ENCODE measurements around the gene SYNGR2. TPM values are rescaled to one million over a fixed set of nuclear protein-coding genes. Genes with fewer than 3 reads are reported as not detected.

SYNGR2 gene
- total RNA-seq, 4 donors from 2014 or later, result 40.6 to 70.2 (median 54.1) TPM

DNA sequence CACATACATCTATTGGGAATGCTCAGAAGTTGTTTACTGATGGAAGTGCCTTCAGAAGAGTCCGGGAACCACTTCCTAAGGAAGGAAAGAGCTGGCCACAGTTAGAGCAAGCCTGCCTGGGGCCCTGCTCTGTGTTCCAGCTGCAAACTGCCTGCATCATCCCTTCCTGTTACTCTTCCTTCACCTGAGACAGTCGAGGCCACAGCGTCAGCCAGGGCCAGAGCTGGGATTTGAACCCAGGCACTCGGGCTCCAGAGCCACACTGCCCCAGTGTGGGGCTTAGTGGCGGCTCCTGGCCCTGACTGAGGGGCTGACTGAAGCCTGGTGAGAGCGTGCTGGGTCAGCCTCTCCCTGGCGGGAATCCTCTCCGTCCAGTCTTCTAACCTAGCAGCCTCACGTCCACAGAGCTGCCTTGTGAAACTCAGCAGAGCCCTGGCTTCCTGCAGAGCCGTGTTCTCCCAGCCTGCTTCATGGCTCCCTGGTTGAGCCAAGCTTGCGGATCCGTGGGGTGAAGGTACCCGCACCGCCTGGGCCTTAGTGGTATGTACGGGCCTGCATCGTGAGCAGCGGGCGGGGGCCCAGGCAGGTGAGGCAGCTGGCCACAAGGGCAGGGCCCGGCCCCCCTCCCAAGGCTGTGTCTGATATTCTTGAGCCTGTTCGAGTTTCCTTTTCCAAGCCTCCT, 26.8 kb upstream of the SYNGR2 start:
- no peaks in the 10 kb centered on the region for H3K36me3 ChIP-seq
- H3K27me3 ChIP-seq, result no peaks in the 10 kb centered on the region
- H3K9me3 ChIP-seq, result no peaks in the 10 kb centered on the region
- H3K27ac ChIP-seq, result no peak overlapping the region
- TF ChIP-seq, protein P1, sequence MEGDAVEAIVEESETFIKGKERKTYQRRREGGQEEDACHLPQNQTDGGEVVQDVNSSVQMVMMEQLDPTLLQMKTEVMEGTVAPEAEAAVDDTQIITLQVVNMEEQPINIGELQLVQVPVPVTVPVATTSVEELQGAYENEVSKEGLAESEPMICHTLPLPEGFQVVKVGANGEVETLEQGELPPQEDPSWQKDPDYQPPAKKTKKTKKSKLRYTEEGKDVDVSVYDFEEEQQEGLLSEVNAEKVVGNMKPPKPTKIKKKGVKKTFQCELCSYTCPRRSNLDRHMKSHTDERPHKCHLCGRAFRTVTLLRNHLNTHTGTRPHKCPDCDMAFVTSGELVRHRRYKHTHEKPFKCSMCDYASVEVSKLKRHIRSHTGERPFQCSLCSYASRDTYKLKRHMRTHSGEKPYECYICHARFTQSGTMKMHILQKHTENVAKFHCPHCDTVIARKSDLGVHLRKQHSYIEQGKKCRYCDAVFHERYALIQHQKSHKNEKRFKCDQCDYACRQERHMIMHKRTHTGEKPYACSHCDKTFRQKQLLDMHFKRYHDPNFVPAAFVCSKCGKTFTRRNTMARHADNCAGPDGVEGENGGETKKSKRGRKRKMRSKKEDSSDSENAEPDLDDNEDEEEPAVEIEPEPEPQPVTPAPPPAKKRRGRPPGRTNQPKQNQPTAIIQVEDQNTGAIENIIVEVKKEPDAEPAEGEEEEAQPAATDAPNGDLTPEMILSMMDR (IDR thresholded peaks at IDR 0.05), result no peak
- no peak for TF ChIP-seq POLR2A (IDR thresholded peaks at IDR 0.05)
- TF ChIP-seq EP300 (IDR thresholded peaks at IDR 0.05), result no peak
- no peak for DNase-seq (ENCODE audit: low spot score in 2 of 2)
- H3K4me3 ChIP-seq, result no peak overlapping the region
- 83 to 89% methylated on average over 20 of the region's 20 CpGs for WGBS, 2 donors
- H3K4me1 ChIP-seq, result peaks cover 8 to 61% (median 32%) of the 10 kb centered on the region in 4 donors

DNA sequence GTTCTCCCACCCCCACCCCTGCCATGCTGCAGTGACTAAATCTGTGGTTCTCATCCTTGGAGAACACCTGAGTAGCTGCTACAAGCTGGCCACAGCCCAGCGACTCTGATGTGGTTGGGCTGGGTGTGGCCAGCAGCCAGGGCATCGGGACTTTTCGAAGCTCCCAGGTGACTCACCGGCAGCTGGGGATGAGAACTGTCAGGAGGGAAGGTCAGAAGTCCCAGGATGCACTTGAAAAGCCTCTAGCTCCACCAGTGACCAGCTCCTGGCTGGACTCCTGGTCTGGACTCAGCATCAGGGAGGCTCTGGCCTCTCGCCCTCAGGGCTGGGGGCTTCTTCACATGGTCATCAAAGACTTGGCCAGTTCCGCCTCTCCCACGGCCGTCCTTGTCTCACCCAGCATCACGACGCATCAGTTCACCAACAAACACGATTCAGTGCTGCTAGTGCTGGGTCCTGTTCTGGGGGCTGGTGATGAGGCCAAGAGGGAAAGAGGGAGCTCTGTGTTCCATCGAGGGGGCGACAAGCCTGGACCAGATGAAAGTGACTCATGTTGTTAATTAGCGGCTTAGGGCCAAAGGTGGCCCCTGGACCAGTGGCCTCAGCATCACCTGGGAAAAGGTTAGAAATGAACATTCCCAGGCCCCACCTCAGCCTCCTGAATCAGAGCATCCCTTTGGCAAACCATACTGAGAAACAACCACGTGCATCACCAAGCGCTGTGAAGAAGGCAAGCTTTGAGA, 26.1 kb upstream of the SYNGR2 start:
- no peak for DNase-seq (ENCODE audit: low spot score in 2 of 2)

DNA sequence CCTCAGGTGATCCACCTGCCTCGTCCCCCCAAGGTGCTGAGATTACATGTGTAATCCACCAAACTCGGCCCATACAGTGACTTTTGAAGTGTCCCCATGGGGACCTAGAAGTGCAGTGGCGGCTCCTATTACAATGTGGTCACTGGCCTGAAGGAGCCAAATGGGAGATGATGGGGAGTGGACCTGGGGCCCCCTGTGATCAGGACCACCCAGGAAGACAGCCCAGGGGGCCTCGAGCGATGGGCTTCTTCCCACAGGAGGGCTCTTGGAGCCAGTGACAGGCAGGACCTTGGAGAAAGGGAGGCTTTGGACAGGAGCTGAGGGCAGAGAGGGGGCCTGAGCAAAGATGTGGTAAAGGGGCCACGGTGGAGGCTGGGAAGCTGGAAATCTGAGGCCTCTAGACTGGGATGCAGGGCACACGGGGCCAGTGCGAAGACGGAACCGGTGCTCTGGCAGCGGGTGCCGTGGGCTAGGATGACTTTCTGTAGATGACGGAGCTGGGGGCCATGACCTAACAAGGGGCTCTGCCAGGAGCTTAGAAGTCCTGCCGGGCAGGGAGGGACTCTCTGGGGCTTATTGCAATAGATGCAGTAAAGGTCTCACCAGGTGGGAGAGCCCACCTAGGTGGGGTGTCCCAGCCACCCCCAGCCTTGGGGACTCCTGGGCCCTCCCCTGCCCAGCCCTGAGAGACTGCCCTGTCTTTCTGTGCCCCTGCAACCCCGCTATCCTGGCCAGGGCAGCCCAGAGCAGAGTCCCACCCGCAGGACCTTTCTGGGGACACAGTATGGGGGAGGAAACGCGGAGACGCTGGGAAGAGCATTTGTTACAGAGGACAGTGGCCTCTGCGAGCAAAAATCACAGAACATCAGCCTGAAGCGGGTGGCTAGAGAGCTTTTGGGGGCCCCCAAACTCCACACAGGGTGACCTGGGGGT, 24.9 kb upstream of the SYNGR2 start:
- no peak overlapping the region for H3K4me3 ChIP-seq
- WGBS, 2 donors, result 71 to 78% methylated on average over 18 to 21 of the region's 21 CpGs
- no peaks in the 10 kb centered on the region for H3K9me3 ChIP-seq
- no peaks in the 10 kb centered on the region for H3K27me3 ChIP-seq
- no peak for DNase-seq (ENCODE audit: low spot score in 2 of 2)
- no peaks in the 10 kb centered on the region for H3K36me3 ChIP-seq
- peak overlapping the region in 2 of 4 donors; percentile 66 to 67 for H3K27ac ChIP-seq
- TF ChIP-seq EP300 (IDR thresholded peaks at IDR 0.05), result no peak
- TF ChIP-seq, protein P1 (IDR thresholded peaks at IDR 0.05), result no peak
- no peak for TF ChIP-seq POLR2A (IDR thresholded peaks at IDR 0.05)
- H3K4me1 ChIP-seq, result peaks cover 8 to 77% (median 29%) of the 10 kb centered on the region in 4 donors

More for the DNA sequence above, 26.1 kb upstream of the SYNGR2 start:
- no peak for TF ChIP-seq POLR2A (IDR thresholded peaks at IDR 0.05)
- no peak for TF ChIP-seq EP300 (IDR thresholded peaks at IDR 0.05)
- TF ChIP-seq, protein P1 (IDR thresholded peaks at IDR 0.05), result no peak
- Histone ChIP-seq H3K9me3 (no peaks in the 10 kb centered on the region), H3K36me3 (no peaks in the 10 kb centered on the region), H3K27ac (no peak overlapping the region), H3K27me3 (no peaks in the 10 kb centered on the region), H3K4me3 (no peak overlapping the region), H3K4me1 (peaks cover 8 to 68% (median 31%) of the 10 kb centered on the region in 4 donors)
- 79 to 86% methylated on average over 13 to 15 of the region's 16 CpGs for WGBS, 2 donors

DNA sequence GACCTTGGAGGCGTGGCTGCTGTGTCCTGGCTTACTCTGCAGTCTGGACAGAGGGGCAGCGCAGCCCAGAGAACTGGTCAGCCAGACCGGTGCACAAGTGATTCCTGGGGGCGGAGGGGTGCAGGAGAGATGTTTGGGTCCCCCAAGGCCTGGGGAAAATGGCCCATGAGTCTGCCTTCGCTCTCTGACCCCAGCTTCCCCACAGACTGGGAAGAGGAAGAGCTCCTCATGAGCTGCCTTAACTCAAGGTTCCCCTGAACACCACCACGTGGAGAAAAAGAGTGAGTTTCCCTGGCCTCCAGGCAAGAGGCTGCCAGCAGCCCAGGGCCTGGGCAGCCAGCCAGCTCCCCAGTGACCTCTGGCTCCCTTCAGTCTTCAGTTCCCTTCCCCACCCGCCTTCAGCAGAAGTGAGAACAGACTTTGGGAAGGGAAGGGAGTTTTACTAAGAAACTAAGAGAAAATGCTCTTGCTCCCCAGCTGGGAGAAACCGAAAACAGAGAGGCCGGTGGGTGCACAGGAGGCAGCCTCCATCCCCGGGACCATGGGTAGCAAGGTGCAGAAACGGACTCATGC, 24.1 kb upstream of the SYNGR2 start:
- TF ChIP-seq EP300 (IDR thresholded peaks at IDR 0.05) (peak in 1 of 2 donors; percentile 80), POLR2A (IDR thresholded peaks at IDR 0.05) (no peak)
- TF ChIP-seq, protein P1 (IDR thresholded peaks at IDR 0.05), result peak in 1 of 5 experiments; percentile 42
- Histone ChIP-seq H3K27me3 (no peaks in the 10 kb centered on the region), H3K27ac (peak overlapping the region; percentile 40 to 71 (median 54)), H3K4me1 (peaks cover 8 to 82% (median 29%) of the 10 kb centered on the region in 4 donors), H3K9me3 (no peaks in the 10 kb centered on the region), H3K4me3 (no peak overlapping the region), H3K36me3 (no peaks in the 10 kb centered on the region)
- WGBS, 2 donors, result 11 to 20% methylated on average over 8 to 11 of the region's 11 CpGs
- DNase-seq (ENCODE audit: low spot score in 2 of 2), result peak; percentile 75 to 76

All from tibial nerve (tissue), 4 donors.